Activated T-cell treated with anti-CD3 and anti-CD28 coated beads, Interleukin-2, amount 50 U/mL, for 4 hours (primary cell): ENCODE results near the gene GALNT10. TPM values are rescaled to one million over a fixed set of nuclear protein-coding genes. Genes with fewer than 3 reads are reported as not detected.

ENCODE experiments used
- ATAC-seq, 2 donors: fragments of 200-7000 bp; cut with Tn5 transposase; one replicate each; pipeline ENCODE4 v1.10.0; 2021
- DNase-seq: peaks from one replicate; pipeline ENCODE4 v3.0.0-alpha.2; 2020
- H3K27me3 Mint-ChIP-seq: one replicate; pipeline ENCODE4 v1.8.0; 2021; ENCODE audit warnings: low read depth, mixed read lengths
- H3K36me3 Mint-ChIP-seq: one replicate; pipeline ENCODE4 v1.8.0; 2022; ENCODE audit warnings: mixed read lengths; ENCODE audit not compliant: insufficient read depth
- H3K4me1 Mint-ChIP-seq: one replicate; pipeline ENCODE4 v1.8.0; 2021; ENCODE audit warnings: low read depth, mixed read lengths
- H3K4me3 Mint-ChIP-seq: one replicate; pipeline ENCODE4 v1.8.0; 2021; ENCODE audit warnings: mild to moderate bottlenecking, moderate library complexity, mixed read lengths
- H3K9me3 Mint-ChIP-seq: one replicate; pipeline ENCODE4 v1.8.0; 2021; ENCODE audit warnings: mixed read lengths
- total RNA-seq, 3 donors: library from RNA; stranded (reverse); gene quantifications; one replicate each; pipeline ENCODE4 v1.2.1, GENCODE V29; 2021

The GALNT10 gene
- total RNA-seq, 3 donors from 2014 or later = 26.8 to 34.8 (median 34.6) TPM

DNA sequence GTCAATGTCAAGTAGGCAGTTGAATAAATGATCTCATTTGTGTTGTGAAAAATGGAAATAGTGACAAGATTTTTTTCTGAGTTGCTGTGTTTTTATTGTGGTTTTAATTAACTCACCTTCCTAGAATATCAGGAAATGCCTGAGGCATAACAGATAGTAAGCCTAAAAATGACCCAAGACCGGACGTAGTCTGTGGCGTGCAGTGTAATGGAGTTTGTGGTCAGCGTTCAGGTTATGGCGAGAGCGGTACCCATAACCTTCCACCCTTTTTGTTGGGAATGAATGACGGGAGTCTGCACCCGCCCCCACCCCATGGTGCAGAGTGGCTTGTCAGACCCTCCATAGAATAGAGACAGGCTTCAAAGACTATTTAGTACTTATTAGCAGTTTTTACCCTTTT is 119.3 kb downstream of the GALNT10 start:
- no peak for ATAC-seq
- H3K4me1 Mint-ChIP-seq = peaks cover 25% of the 10 kb centered on the region
- H3K9me3 Mint-ChIP-seq = peaks cover under 1% of the 10 kb centered on the region
- no peak for DNase-seq
- peaks cover 19% of the 10 kb centered on the region for H3K36me3 Mint-ChIP-seq
- no peak overlapping the region for H3K4me3 Mint-ChIP-seq
- H3K27me3 Mint-ChIP-seq = no peaks in the 10 kb centered on the region

GRCh38 chr5:154311362-154311761 is 120.8 kb downstream of the GALNT10 start:
- no peak overlapping the region for H3K4me3 Mint-ChIP-seq
- H3K36me3 Mint-ChIP-seq = peaks cover 13% of the 10 kb centered on the region
- no peaks in the 10 kb centered on the region for H3K9me3 Mint-ChIP-seq
- peaks cover 23% of the 10 kb centered on the region for H3K4me1 Mint-ChIP-seq
- DNase-seq (no peak), ATAC-seq (peak; percentile 53 to 74)
- H3K27me3 Mint-ChIP-seq = no peaks in the 10 kb centered on the region

GRCh38 chr5:154312000-154312399 is 121.5 kb downstream of the GALNT10 start:
- DNase-seq = no peak
- Mint-ChIP-seq H3K27me3 (no peaks in the 10 kb centered on the region), H3K36me3 (peaks cover 10% of the 10 kb centered on the region), H3K4me3 (no peak overlapping the region), H3K9me3 (no peaks in the 10 kb centered on the region), H3K4me1 (peaks cover 22% of the 10 kb centered on the region)
- ATAC-seq = no peak

GRCh38 chr5:154312576-154312975 is 122.0 kb downstream of the GALNT10 start:
- no peak for ATAC-seq
- peaks cover 10% of the 10 kb centered on the region for H3K36me3 Mint-ChIP-seq
- H3K9me3 Mint-ChIP-seq = no peaks in the 10 kb centered on the region
- H3K27me3 Mint-ChIP-seq = no peaks in the 10 kb centered on the region
- no peak overlapping the region for H3K4me3 Mint-ChIP-seq
- peaks cover 22% of the 10 kb centered on the region for H3K4me1 Mint-ChIP-seq
- no peak for DNase-seq

- no peaks in the 10 kb centered on the region for H3K27me3 Mint-ChIP-seq
- H3K36me3 Mint-ChIP-seq = peaks cover 14% of the 10 kb centered on the region
- ATAC-seq (no peak), DNase-seq (no peak)
- no peaks in the 10 kb centered on the region for H3K9me3 Mint-ChIP-seq
- H3K4me1 Mint-ChIP-seq = peaks cover 22% of the 10 kb centered on the region
- H3K4me3 Mint-ChIP-seq = no peak overlapping the region
These were observed 123.0 kb downstream of the GALNT10 start for GRCh38 chr5:154313360-154314017.

DNA sequence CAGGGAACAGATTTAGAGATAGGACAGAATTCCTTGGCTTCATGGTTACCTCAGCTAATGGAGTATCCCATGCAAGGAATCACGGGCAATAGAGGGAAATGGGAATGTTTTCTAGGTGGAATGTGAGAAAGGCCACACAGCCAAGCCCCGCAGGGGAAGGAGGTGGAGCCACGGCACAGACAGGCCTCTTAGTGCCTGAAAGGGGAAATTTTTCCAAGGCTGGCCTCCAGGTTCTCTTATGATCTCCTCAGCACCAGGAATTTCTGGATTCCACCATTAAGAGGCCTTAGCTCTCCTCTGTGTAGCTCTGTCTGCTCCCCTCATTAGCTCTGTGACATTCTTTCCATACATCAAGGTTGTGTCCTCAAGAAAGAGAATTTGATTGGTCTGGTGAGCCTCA is 124.7 kb downstream of the GALNT10 start:
- H3K4me1 Mint-ChIP-seq = peaks cover 7% of the 10 kb centered on the region
- DNase-seq = no peak
- H3K36me3 Mint-ChIP-seq = peaks cover 10% of the 10 kb centered on the region
- no peak overlapping the region for H3K4me3 Mint-ChIP-seq
- H3K9me3 Mint-ChIP-seq = no peaks in the 10 kb centered on the region
- ATAC-seq = no peak
- no peaks in the 10 kb centered on the region for H3K27me3 Mint-ChIP-seq

DNA sequence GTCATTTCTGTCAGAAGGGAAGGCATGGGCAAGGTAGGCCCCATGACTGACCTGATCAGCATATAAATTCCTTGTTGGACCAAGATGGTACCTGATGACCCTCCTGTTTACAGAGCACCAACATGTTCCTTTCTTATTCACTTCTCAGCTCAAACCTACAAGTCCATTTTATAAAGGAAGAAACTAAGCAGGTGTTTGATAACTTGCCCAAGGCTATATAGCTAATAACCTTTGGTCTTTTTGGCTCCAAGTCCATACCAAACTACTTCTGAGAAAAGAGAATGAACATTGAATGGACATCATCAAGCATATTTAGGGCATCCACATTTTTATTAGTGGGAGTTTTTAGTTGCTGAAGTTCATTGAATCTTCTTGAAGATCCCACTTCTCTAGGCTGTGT is 125.2 kb downstream of the GALNT10 start:
- no peak for DNase-seq
- H3K9me3 Mint-ChIP-seq = no peaks in the 10 kb centered on the region
- peaks cover 10% of the 10 kb centered on the region for H3K36me3 Mint-ChIP-seq
- no peak for ATAC-seq
- peaks cover 6% of the 10 kb centered on the region for H3K4me1 Mint-ChIP-seq
- H3K27me3 Mint-ChIP-seq = no peaks in the 10 kb centered on the region
- H3K4me3 Mint-ChIP-seq = no peak overlapping the region

- Mint-ChIP-seq H3K9me3 (no peaks in the 10 kb centered on the region), H3K36me3 (peaks cover 14% of the 10 kb centered on the region), H3K4me3 (no peak overlapping the region), H3K4me1 (peaks cover under 1% of the 10 kb centered on the region), H3K27me3 (no peaks in the 10 kb centered on the region)
- no peak for DNase-seq
- ATAC-seq = no peak
These were observed 125.8 kb downstream of the GALNT10 start for GRCh38 chr5:154316223-154316935.

GRCh38 chr5:154317916-154318315 is 127.4 kb downstream of the GALNT10 start:
- Mint-ChIP-seq H3K4me3 (no peak overlapping the region), H3K9me3 (no peaks in the 10 kb centered on the region), H3K27me3 (no peaks in the 10 kb centered on the region), H3K4me1 (no peaks in the 10 kb centered on the region), H3K36me3 (peaks cover 17% of the 10 kb centered on the region)
- ATAC-seq (no peak), DNase-seq (no peak)

DNA sequence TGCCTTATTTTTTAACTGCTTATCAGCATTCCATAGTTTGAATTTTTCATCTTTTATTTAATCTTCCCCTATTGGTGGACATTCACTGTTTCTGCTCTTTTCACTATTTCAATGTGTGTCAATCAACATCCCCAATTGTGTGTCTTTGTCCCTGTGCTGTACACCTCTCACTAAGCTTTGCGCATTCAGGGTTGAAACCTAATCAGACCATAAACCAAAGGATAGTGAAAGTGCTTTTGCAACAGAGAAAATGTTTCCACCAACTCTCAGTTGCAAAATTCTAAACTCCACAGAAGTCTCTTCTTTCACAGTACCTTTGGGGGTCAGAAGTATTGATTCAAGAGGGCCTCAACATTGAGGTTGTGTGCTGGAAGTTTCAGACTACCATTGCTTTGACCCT is 128.2 kb downstream of the GALNT10 start:
- DNase-seq (no peak), ATAC-seq (no peak)
- peaks cover 17% of the 10 kb centered on the region for H3K36me3 Mint-ChIP-seq
- H3K4me3 Mint-ChIP-seq = no peak overlapping the region
- H3K27me3 Mint-ChIP-seq = no peaks in the 10 kb centered on the region
- H3K9me3 Mint-ChIP-seq = no peaks in the 10 kb centered on the region
- H3K4me1 Mint-ChIP-seq = no peaks in the 10 kb centered on the region

GRCh38 chr5:154319736-154320135 is 129.2 kb downstream of the GALNT10 start:
- ATAC-seq (no peak), DNase-seq (no peak)
- no peaks in the 10 kb centered on the region for H3K27me3 Mint-ChIP-seq
- H3K9me3 Mint-ChIP-seq = no peaks in the 10 kb centered on the region
- H3K36me3 Mint-ChIP-seq = peaks cover 25% of the 10 kb centered on the region
- no peaks in the 10 kb centered on the region for H3K4me1 Mint-ChIP-seq
- H3K4me3 Mint-ChIP-seq = no peak overlapping the region

DNA sequence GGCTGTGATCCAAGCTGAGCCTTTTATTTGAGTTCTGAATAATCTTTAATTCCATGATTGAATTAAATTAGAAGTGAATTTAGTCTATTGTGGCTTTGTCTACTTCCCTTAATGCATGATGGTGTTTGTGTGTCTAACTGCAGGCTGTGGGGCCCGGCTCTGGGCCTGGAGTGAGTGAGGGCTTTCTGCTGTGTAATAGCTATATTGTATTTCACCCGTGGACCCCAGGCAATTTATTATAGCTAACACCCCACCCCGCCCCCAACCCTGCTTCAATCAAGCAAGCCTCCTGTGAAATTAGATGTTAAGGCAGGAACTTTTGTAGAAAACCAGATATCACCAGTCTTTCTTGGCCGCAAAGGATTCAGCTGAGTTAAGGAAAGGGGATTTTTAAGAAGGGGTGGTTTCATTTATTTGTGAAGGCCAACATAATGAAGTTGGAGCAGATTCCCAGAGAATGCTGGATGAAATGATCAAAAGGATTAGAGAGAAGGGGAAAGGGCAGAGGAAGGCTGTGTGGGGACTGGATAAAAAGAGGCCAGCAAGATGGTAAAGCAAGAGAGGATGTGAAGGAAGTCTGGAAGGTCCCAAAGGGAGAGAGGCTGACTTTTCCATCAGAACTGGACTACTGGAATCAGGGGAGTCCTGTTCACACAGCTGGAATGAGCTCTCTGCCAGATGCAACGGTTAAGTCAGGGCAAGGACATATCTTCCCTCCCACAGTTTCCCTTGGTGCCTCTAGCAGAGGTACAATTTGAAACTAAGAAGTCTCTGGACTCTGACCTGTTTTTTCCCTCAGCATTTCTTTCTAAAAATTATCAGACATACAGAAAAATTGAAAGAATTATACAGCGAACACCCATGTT is 129.9 kb downstream of the GALNT10 start:
- no peaks in the 10 kb centered on the region for H3K9me3 Mint-ChIP-seq
- no peaks in the 10 kb centered on the region for H3K27me3 Mint-ChIP-seq
- DNase-seq = no peak
- H3K4me3 Mint-ChIP-seq = no peak overlapping the region
- no peaks in the 10 kb centered on the region for H3K4me1 Mint-ChIP-seq
- H3K36me3 Mint-ChIP-seq = peaks cover 25% of the 10 kb centered on the region
- no peak for ATAC-seq

DNA sequence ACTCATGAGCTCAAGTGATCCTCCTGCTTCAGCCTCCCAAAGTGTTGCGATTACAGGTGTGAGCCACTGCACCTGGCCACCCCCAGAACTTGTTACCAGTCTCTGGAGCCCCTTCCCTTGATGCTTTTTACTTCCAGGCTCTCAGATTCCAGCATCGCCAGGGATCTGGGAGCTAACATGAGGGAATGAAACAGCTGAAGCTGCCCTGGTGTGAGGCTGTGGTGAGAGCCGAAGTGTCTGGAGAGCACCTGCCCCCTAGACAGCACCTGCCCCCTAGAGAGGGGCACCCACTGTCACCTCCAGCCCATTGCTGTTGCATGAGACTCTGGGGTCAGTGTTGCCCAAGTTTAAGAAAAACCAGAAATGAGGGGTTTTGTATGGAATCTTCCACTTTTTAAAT is 131.0 kb downstream of the GALNT10 start:
- Mint-ChIP-seq H3K36me3 (peaks cover 26% of the 10 kb centered on the region), H3K4me1 (no peaks in the 10 kb centered on the region), H3K27me3 (no peaks in the 10 kb centered on the region), H3K4me3 (no peak overlapping the region), H3K9me3 (no peaks in the 10 kb centered on the region)
- DNase-seq = no peak
- ATAC-seq = no peak

- H3K4me3 Mint-ChIP-seq = no peak overlapping the region
- ATAC-seq = no peak
- no peaks in the 10 kb centered on the region for H3K9me3 Mint-ChIP-seq
These were observed 133.5 kb downstream of the GALNT10 start for GRCh38 chr5:154324033-154324432.

More at GRCh38 chr5:154324033-154324432, 133.5 kb downstream of the GALNT10 start:
- Mint-ChIP-seq H3K27me3 (no peaks in the 10 kb centered on the region), H3K4me1 (no peaks in the 10 kb centered on the region), H3K36me3 (peaks cover 18% of the 10 kb centered on the region)
- no peak for DNase-seq
